GM18870 (cell line): ENCODE data around the gene CLNK.

ENCODE experiments used
- ATAC-seq: cut with Tn5 transposase; IDR thresholded peaks from one replicate; pipeline ENCODE4 v1.9.1; 2021; ENCODE audit warnings: moderate library complexity; ENCODE audit not compliant: unreplicated experiment

Gene CLNK

DNA sequence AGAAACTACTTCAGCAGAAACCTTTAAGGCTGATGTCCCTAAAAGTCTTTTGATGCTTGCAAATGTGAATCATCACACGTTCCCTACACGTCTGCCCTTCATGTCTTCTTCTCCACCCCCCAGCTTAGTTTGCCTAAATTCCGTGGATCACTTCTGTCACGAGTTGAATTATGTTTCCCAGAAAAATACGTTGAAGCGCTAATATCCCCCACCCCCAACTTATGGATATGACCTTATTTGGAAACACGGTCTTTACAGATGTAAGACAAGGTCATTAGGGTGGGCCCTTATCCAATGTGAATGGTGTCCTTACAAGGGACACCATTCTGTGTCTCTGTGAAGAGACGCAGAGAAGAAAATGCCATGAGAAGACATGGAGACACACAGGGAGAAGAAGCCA is 225.3 kb downstream of the CLNK start:
- ATAC-seq = no peak

DNA sequence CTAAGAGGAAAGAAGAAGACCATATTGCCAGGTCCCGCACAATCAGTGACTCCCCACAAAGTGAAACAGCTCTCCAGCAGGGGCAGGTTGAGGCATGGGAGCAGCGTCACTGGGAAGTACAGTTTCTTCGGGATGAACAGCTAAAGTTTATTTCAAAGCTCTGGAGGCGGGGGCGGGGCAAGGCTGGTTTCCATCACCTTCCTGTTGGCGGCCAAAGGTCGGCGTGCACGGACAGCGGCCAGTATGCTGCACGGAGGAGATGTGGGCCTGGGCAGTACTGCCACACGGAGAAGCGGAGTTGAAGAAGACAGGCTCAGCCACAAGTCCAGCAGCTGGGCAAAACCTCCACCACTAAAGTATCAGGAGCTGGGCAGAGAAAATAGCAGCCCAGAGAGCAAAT is 226.4 kb downstream of the CLNK start:
- ATAC-seq = no peak

DNA sequence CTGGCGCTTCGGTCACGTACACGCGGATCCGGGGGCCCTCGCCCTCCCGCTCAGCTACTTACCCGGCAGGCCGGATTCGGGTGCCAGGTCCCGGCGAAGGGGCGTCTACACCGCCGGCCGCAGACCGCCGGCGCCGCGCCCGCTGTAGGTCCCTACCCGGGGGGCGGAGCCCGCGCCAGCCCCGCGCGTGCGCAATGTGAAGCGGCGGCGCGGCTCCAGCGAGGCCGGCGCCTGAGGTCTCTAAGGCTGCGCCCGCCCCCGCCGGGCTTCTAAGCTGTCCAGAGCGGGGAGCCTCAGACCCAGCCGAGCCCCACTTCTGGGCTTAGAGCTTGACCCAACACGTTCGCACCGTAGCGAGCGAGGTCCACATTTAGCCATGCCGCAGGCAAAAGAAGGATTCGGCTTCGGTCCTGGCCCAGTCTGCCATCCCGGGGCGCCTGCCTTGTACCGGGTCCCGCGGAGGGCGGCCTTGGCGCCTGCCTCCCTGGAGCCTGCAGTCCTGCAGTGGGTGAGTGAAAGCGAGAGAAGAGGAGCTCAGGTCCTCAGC is 227.2 kb downstream of the CLNK start, which contains the start of gene ZNF518B:
Gene ZNF518B (minus strand): TSS at position 172 of the 547 bp plus-strand sequence. CDS start 11,098 bp downstream, outside the sequence.
- ATAC-seq = peak; percentile 46

DNA sequence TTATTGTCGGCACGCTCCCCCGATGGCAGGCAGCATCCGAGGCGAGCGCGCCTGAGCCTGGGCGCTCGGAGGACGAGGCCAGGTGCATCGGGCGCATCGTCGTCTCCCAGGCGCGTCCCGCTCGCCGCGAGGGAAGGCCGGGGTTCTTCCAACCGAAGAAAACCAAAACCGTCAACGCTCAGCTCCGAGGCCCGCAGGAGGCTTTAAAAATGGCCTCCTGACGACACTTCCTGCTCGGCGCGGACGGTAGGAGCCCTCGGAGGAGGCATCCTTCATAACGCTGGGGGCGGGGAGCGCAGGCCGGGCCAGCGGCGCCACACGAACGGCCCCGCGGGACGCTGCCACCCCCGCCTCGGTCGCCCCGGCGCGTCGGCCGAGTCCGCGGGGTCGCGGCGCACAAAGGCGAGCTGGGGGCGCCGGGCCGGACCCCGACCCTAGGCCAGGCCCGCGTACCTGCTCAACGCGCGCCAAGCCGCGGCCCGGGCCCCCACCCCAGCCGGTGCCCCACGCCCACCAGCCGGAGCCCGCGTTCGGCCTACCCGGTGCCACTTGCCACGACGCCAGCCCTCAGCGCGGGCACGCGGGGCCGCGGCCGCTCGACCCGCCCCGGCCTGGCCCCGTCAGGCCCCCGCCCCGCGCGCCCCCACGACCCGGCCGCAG is 227.8 kb downstream of the CLNK start:
- ATAC-seq = peak; percentile 40

DNA sequence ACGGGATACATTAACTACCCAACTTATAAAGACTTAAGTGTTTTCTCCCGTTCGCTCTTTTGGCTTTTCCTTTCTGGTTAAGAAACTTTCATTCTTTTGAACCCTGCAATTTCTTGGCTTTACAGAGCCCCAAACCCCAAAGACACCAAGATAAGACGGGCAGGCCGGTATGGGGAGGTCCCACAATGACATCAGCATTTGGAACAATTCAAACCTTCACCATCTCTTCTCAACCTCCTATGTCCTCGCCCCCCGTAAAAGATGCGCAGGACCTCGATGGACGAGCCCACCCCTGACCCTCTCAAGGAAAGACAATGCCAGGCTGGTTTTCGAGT is 228.3 kb downstream of the CLNK start:
- ATAC-seq = no peak

DNA sequence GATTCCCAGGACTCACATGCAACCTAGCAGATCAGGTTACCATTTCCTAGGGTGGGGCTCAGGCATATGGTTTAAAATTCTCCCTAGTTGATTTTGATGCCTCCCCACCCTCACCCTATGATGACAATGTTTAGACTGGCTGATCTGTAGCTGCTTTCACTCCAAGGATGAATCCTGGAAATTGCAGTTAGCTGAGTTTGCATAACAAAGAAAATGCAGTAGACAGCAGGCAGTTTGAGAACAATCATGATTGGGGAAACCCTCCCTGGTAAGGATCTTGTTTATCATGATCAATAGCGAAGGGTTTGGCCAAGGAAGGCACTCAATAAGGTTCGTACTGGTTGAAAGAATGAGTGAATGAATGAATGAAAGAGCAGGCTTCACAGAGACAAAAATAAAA is 229.4 kb downstream of the CLNK start:
- no peak for ATAC-seq

DNA sequence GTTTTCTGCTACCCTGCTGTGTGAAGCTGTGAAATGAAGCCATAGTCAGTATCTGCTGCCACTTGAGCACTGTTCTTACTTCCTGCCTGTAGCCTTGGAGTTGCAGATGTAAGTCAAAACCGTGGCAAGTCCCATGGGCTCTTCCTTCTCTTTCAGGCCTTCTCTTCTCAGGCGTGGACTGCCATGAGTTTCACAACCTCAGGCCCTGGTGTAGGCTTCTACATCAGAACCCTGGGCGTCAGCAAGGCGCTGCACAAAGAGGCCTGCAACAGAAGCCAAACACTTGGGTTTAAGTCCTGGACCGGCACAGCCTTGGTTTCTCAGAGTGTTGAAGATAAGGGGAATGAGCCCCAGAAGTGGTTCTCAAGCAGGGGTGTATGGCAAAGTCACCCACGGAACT is 229.8 kb downstream of the CLNK start:
- no peak for ATAC-seq

DNA sequence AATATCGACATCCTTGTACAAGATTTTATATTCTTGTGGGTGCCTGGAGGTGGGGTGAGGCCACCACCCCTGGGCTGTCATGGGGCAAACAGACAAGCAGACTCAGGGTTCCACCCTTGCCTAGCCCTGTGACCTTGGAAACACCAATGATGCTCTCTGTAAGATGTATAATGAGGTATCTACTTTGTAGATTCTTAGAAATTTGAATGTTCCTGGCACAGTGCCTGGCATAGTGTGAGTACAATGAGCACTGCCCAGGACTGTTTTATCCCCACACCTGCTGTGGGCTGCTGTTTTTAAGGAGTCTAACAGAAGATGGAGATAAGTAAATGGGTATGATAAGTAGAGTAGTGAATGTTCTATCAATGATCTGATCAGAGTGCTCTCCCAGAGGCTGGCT is 230.4 kb downstream of the CLNK start:
- ATAC-seq = no peak

DNA sequence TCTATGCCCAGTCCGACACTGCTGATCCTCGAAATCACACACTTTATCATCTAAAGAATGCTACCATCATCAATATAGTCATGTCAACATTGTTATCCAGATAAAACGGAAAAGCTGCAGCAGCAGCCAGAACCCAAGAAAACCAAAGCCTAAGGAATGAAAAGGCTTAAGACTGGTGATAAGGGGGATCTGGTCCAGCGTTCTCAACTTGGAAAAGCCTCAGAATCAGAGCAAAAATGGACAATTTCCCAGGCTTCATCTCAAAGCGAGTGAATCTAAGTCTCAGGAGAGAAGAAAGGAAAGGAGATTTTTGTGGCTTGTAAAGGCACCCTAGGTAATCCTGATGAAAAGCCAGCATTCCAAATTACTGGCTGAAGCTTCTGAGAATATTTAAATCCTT is 235.6 kb downstream of the CLNK start:
- no peak for ATAC-seq

DNA sequence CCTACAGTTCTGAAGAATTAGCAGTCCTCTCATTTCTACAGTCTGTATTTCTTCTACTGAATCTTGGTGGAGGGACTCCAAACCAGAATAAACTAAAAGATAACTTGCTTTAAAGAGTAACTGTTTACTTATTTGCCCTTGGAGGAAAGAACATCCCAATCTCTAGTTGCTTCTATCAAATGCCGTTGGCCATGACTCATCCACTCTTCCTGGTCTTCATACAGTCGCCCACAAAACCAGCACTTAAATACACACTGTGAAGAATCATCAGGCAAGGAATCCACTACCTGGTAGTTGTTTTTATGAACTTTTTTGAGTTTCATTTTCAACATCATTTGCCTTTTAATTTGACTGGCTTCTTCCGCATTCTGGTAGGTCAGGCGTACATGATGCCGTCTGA is 241.6 kb downstream of the CLNK start:
- no peak for ATAC-seq

DNA sequence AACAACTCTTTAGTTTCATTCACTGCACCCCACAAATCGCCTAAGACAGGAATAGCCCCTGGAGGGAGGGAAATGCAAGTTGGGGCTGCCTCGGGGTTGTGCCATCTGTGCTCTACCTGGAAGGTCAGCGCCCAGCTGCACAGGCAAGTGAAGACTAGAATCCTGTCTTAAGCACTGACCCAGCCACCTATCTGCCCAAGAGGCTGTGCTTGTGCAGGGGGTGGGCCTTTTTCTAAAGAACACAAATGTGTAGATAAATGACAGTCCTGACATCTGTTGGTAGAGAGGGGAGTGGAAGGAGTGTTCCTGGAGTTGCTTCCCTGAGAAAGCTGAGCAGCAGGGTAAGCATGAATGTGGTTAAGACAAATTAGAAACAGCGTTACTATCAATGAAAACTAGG is 243.1 kb downstream of the CLNK start:
- ATAC-seq = no peak

DNA sequence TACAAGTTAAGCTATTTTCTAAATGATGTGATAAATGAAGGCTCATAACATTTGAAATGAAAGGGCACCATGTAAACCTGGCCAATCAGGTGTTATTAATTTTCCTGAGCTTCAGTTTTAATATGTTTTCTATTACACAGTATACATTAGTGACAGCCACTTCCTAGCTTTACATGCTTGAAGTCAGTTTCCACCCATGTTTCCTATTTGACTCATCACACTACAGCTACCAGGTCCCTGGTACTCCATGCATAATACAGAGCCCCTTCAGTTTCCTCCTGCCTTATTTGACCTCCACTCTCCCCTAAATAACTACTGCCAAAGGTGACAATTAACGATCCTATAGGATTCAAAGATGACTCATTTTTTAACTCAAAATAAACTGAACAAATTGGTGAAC is 245.6 kb downstream of the CLNK start:
- no peak for ATAC-seq

DNA sequence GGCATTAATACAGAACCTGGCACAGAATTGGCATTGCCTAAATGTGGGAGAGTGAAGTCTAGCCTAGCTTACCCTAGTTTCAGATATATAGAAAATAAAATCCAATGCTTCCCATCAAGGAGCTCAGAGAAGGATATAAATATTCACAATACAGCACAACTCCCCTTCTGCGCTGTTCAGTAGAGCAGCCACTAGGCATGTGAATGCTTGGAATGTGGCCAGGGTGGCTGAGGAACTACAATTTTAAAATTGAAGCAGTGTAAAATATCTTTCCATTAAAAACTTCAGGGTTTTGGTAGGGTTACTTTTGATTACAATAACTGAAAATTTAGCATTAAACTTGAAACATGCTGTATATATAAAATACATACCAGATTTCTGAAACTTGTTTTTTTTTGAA is 246.8 kb downstream of the CLNK start:
- no peak for ATAC-seq
